Sigmoid colon (tissue), 7 donors: ENCODE measurements around the gene ATP9A. TPM values are rescaled to one million over a fixed set of nuclear protein-coding genes. Genes with fewer than 3 reads are reported as not detected.
A peak's percentile ranks its signal among the peaks of the same experiment; 100 is the strongest.

ENCODE experiments used
- DNase-seq: peaks from one replicate; pipeline ENCODE4 v3.0.0-alpha.2; 2019
- H3K27ac ChIP-seq, 4 donors: fragments of 200-600 bp; sonication (generic); one replicate each; pipeline ENCODE4 v1.5.1; 2016 to 2019; ENCODE audit warnings: mild to moderate bottlenecking in 1 of 4
- H3K27me3 ChIP-seq, 3 donors: fragments of 200-600 bp; sonication (generic); one replicate each; pipeline ENCODE4 v1.5.1; 2019; ENCODE audit warnings: mild to moderate bottlenecking in 1 of 3
- H3K36me3 ChIP-seq, 4 donors: fragments of 200-600 bp; sonication (generic); one replicate each; pipeline ENCODE4 v1.5.1; 2016 to 2019
- H3K4me1 ChIP-seq, 4 donors: fragments of 200-600 bp; sonication (generic); one replicate each; pipeline ENCODE4 v1.5.1; 2017 to 2019
- H3K4me3 ChIP-seq, 4 donors: fragments of 200-600 bp; sonication (generic); one replicate each; pipeline ENCODE4 v1.5.1; 2017 to 2019; ENCODE audit warnings: mild to moderate bottlenecking in 2 of 4, moderate library complexity in 1 of 4
- H3K9me3 ChIP-seq, 4 donors: fragments of 200-600 bp in 3 of 4; sonication (generic) in 3 of 4; one replicate each; pipeline versions ENCODE4 v1.5.1 to v1.6.1; 2013 to 2019
- EP300 ChIP-seq, 4 donors: sonication (generic); formaldehyde crosslinking; IDR thresholded peaks; one replicate each; pipeline ENCODE4 v1.6.1; 2017; ENCODE audit warnings: antibody characterized with exemption in 4 of 4
- POLR2A ChIP-seq, 2 donors: fragments of 450-650 bp; IDR thresholded peaks; one replicate each; pipeline ENCODE4 v1.6.1; 2016; ENCODE audit warnings: antibody characterized with exemption in 2 of 2, mild to moderate bottlenecking in 2 of 2, moderate library complexity in 2 of 2
- POLR2AphosphoS5 ChIP-seq, 4 donors: sonication (generic); formaldehyde crosslinking; IDR thresholded peaks; one replicate each; pipeline ENCODE4 v1.6.1; 2017; ENCODE audit warnings: antibody characterized with exemption in 4 of 4
- WGBS, 2 donors: extraction: QIAGEN DNeasy Blood & Tissue Kit; methylation state at CpG; one replicate each; pipeline ENCODE4 v1.1.7; 2013; 5-methylcytosine and 5-hydroxymethylcytosine counted together
- intact Hi-C: fragments of 100-400 bp; cut with DNase I; formaldehyde crosslinking; loops from one replicate; pipeline ENCODE4 v1.15.1; 2023
- polyA plus RNA-seq, 3 donors: library from polyadenylated mRNA; stranded (reverse); fragments of 200-250 nt; gene quantifications; one replicate each; pipeline ENCODE4 v1.2.3, GENCODE V29; 2013
- total RNA-seq, 4 donors: library from RNA; depleted of rRNA; stranded (reverse); fragments of >200 nt; gene quantifications; one replicate each; pipeline ENCODE4 v1.1.0, GENCODE V29; 2016
- TF ChIP-seq, protein P1 (sequence below), 4 experiments: fragments of 450-650 bp in 3 of 4; fragments of 200-600 bp in 1 of 4; IDR thresholded peaks; one replicate each; pipeline ENCODE4 v1.5.1; 2016 to 2019; ENCODE audit warnings: antibody characterized with exemption in 4 of 4, mild to moderate bottlenecking in 3 of 4, moderate library complexity in 2 of 4
- donor health status: healthy with polysubstance abuse.
- donor health status: Bipolar disorder and iron deficiency.
- donor health status: healthy.

The ATP9A gene
- total and polyA plus RNA-seq, 7 donors: 4.2 to 34.8 (median 31.0) TPM

DNA sequence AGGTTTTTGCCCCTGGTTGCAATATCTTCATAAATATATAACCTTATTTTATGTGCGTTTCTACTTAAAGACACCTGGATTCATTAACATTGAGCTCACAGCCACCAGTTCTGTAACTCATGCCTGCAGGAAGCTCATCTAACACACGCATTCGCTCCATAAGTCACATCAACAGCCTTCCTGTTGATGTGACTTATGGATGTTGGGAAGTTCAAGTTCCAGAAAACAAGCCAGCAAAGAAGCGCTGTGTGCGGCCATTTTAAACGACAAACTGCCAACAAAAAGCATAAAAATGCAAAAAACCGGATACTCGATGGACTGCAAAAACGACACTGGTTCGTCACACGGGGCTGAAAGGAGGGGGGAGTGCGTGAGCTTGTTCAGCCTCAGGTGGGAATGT, 147.8 kb downstream of the ATP9A start:
- Histone ChIP-seq H3K4me3 (no peak overlapping the region), H3K27ac (no peak overlapping the region), H3K4me1 (no peaks in the 10 kb centered on the region), H3K36me3 (peaks cover 3 to 47% (median 20%) of the 10 kb centered on the region in 4 donors), H3K9me3 (no peaks in the 10 kb centered on the region), H3K27me3 (no peaks in the 10 kb centered on the region)
- WGBS, 2 donors: 87 to 95% methylated on average over 12 of the region's 12 CpGs
- intact Hi-C loops: no loop called here
- no peak for TF ChIP-seq POLR2AphosphoS5 (IDR thresholded peaks at IDR 0.05)
- TF ChIP-seq POLR2A (IDR thresholded peaks at IDR 0.05): no peak
- TF ChIP-seq EP300 (IDR thresholded peaks at IDR 0.05): no peak
- TF ChIP-seq, protein P1, sequence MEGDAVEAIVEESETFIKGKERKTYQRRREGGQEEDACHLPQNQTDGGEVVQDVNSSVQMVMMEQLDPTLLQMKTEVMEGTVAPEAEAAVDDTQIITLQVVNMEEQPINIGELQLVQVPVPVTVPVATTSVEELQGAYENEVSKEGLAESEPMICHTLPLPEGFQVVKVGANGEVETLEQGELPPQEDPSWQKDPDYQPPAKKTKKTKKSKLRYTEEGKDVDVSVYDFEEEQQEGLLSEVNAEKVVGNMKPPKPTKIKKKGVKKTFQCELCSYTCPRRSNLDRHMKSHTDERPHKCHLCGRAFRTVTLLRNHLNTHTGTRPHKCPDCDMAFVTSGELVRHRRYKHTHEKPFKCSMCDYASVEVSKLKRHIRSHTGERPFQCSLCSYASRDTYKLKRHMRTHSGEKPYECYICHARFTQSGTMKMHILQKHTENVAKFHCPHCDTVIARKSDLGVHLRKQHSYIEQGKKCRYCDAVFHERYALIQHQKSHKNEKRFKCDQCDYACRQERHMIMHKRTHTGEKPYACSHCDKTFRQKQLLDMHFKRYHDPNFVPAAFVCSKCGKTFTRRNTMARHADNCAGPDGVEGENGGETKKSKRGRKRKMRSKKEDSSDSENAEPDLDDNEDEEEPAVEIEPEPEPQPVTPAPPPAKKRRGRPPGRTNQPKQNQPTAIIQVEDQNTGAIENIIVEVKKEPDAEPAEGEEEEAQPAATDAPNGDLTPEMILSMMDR (IDR thresholded peaks at IDR 0.05): no peak
- DNase-seq: no peak

- Histone ChIP-seq H3K27me3 (no peaks in the 10 kb centered on the region), H3K9me3 (no peaks in the 10 kb centered on the region), H3K4me3 (no peak overlapping the region), H3K36me3 (peaks cover 11 to 41% (median 21%) of the 10 kb centered on the region in 4 donors), H3K27ac (no peak overlapping the region), H3K4me1 (no peaks in the 10 kb centered on the region)
- no peak for DNase-seq
- intact Hi-C loops: no loop called here
- no peak for TF ChIP-seq EP300 (IDR thresholded peaks at IDR 0.05)
- TF ChIP-seq, protein P1 (IDR thresholded peaks at IDR 0.05): no peak
- TF ChIP-seq POLR2AphosphoS5 (IDR thresholded peaks at IDR 0.05): no peak
- TF ChIP-seq POLR2A (IDR thresholded peaks at IDR 0.05): no peak
- WGBS, 2 donors: 83 to 92% methylated on average over 3 of the region's 3 CpGs
Observed at GRCh38 chr20:51616060-51616459, 152.1 kb downstream of the ATP9A start.

GRCh38 chr20:51614687-51615086, 153.5 kb downstream of the ATP9A start:
- Histone ChIP-seq H3K27ac (peak overlapping the region in 1 of 4 donors; percentile 32), H3K36me3 (peaks cover 16 to 54% (median 21%) of the 10 kb centered on the region in 4 donors), H3K4me3 (no peak overlapping the region), H3K4me1 (no peaks in the 10 kb centered on the region), H3K9me3 (no peaks in the 10 kb centered on the region), H3K27me3 (no peaks in the 10 kb centered on the region)
- no peak for DNase-seq
- intact Hi-C loops: no loop called here
- WGBS, 2 donors: 70 to 75% methylated on average over 6 of the region's 6 CpGs
- no peak for TF ChIP-seq POLR2A (IDR thresholded peaks at IDR 0.05)
- peak in 2 of 4 donors; percentile 16 to 33 for TF ChIP-seq POLR2AphosphoS5 (IDR thresholded peaks at IDR 0.05)

- TF ChIP-seq POLR2AphosphoS5 (IDR thresholded peaks at IDR 0.05) (peak in 1 of 4 donors; percentile 56), POLR2A (IDR thresholded peaks at IDR 0.05) (no peak)
- no peak overlapping the region for H3K27ac ChIP-seq
- H3K4me3 ChIP-seq: no peak overlapping the region
- no peaks in the 10 kb centered on the region for H3K4me1 ChIP-seq
- peaks cover 15 to 59% (median 19%) of the 10 kb centered on the region in 4 donors for H3K36me3 ChIP-seq
- 89 to 92% methylated on average over 6 of the region's 6 CpGs for WGBS, 2 donors
- no peak for DNase-seq
- no peaks in the 10 kb centered on the region for H3K9me3 ChIP-seq
- H3K27me3 ChIP-seq: no peaks in the 10 kb centered on the region
- intact Hi-C loops: no loop called here
Observed at GRCh38 chr20:51613580-51613979, 154.6 kb downstream of the ATP9A start.

DNA sequence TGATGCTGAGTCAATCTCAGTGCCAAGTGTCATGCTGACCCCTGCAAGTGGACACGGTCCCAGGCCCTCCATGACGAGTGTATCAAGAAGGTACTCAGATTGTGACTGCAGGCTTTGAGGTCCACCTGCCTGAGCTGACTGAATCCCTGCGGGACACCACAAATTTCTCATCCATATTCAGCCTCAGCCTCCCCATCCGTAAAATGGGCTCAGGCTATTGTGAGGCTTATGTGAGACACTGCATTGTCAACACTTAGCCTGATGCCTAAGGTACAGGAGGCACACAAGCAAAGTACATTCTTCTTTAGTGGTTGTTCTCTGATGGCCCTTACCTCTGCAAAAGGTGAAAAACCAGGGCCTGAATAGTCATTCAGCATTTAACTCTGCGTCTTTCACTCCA, 155.3 kb downstream of the ATP9A start:
- 94 to 96% methylated on average over 5 of the region's 5 CpGs for WGBS, 2 donors
- Histone ChIP-seq H3K27me3 (no peaks in the 10 kb centered on the region), H3K36me3 (peaks cover 13 to 61% (median 17%) of the 10 kb centered on the region in 4 donors), H3K9me3 (no peaks in the 10 kb centered on the region), H3K4me1 (no peaks in the 10 kb centered on the region), H3K27ac (no peak overlapping the region), H3K4me3 (no peak overlapping the region)
- intact Hi-C loops: no loop called here
- no peak for DNase-seq
- no peak for TF ChIP-seq POLR2AphosphoS5 (IDR thresholded peaks at IDR 0.05)
- TF ChIP-seq EP300 (IDR thresholded peaks at IDR 0.05): no peak
- no peak for TF ChIP-seq POLR2A (IDR thresholded peaks at IDR 0.05)
- TF ChIP-seq, protein P1 (IDR thresholded peaks at IDR 0.05): no peak

DNA sequence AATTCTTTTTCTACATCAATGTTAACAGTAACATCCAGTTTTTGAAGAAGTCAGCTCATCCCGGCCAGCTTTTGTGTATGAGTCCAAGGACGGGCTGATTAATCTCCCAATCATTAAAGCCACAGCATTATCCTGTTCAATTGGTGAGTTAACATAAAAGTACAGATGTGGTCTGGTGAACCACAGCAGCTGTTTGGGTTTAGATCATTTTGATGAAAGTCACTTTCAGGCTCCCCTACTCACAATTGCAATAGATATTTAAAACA, 156.6 kb downstream of the ATP9A start:
- WGBS, 2 donors: 73 to 77% methylated on average over 2 of the region's 2 CpGs

More for the DNA sequence above, 156.6 kb downstream of the ATP9A start:
- no peak overlapping the region for H3K4me3 ChIP-seq
- H3K27me3 ChIP-seq: no peaks in the 10 kb centered on the region
- no peaks in the 10 kb centered on the region for H3K9me3 ChIP-seq
- intact Hi-C loops: no loop called here
- no peaks in the 10 kb centered on the region for H3K4me1 ChIP-seq
- TF ChIP-seq POLR2AphosphoS5 (IDR thresholded peaks at IDR 0.05): no peak
- TF ChIP-seq, protein P1 (IDR thresholded peaks at IDR 0.05): no peak
- no peak for TF ChIP-seq EP300 (IDR thresholded peaks at IDR 0.05)
- TF ChIP-seq POLR2A (IDR thresholded peaks at IDR 0.05): no peak
- no peak overlapping the region for H3K27ac ChIP-seq
- DNase-seq: no peak
- peaks cover 8 to 62% (median 12%) of the 10 kb centered on the region in 4 donors for H3K36me3 ChIP-seq
